GM21447 (cell line): Measurements from ENCODE around the gene TGFB3.
"Not testable (repeated sequence)": the region's sequence is repeated elsewhere in the genome, so short reads cannot be mapped to it uniquely, and the experiment has no call there.

Experiments used
- ATAC-seq: cut with Tn5 transposase; IDR thresholded peaks from one replicate; pipeline ENCODE4 v1.9.1; 2021; ENCODE audit not compliant: unreplicated experiment

The TGFB3 gene

DNA sequence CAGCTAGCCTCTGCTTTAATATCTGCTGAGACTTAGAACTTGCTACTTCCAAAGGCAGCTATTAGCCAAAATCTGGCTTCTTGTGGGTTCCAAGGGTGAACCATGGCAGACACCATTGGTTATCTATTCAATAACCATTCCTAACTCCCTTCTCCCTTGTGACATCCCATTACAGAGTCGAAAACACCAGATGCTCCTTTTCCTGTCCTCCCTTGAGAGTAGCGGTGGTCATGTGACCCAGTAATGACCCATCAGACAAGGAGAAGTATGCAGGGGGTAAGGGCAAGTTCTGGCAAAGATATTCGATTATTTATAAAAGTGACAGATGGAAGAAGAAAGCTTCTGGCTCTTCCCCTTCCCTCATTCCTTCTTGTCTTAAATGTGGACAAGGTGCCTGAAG lies 20.1 kb downstream of the TGFB3 start:
- ATAC-seq = no peak

- ATAC-seq = peak; percentile 88
Measured at GRCh38 chr14:75960231-75960630, 21.6 kb downstream of the TGFB3 start.

DNA sequence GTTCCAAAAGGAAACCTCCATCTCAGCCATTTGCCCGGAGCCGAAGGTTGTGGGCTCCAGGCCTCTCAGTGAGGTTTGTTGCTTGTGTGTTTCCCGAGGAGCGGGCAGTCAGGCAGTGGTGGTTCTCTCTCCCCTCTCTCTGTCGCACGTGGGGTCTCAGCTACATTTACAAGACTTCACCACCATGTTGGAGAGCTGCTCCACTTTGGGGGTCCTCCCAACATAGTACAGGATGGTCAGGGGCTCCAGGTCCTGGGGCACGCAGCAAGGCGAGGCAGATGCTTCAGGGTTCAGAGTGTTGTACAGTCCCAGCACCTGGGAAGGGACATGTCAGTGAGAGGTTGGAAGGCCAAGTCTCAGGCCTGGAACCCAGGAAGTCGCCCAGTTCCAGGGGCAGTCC lies 22.8 kb downstream of the TGFB3 start:
- no peak for ATAC-seq

DNA sequence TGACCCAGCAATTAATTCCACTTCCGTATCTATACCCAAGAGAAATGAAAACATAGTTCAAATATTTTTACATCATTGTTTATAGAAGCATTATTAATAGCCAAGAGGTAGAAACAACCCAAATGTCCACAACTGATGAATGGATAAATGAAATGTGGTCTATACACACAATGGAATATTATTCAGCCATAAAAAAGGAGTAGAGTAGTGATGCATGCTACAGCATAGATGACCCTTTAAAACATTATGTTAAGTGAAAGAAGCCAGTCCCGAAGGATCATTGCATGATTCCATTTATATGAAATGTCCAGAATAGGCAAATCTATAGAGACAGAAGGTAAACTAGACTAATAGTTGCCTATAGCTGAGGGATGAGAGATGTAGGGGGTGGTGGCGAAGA lies 29.3 kb downstream of the TGFB3 start:
- no peak for ATAC-seq

GRCh38 chr14:75946785-75947184 lies 35.0 kb downstream of the TGFB3 start:
- no peak for ATAC-seq

DNA sequence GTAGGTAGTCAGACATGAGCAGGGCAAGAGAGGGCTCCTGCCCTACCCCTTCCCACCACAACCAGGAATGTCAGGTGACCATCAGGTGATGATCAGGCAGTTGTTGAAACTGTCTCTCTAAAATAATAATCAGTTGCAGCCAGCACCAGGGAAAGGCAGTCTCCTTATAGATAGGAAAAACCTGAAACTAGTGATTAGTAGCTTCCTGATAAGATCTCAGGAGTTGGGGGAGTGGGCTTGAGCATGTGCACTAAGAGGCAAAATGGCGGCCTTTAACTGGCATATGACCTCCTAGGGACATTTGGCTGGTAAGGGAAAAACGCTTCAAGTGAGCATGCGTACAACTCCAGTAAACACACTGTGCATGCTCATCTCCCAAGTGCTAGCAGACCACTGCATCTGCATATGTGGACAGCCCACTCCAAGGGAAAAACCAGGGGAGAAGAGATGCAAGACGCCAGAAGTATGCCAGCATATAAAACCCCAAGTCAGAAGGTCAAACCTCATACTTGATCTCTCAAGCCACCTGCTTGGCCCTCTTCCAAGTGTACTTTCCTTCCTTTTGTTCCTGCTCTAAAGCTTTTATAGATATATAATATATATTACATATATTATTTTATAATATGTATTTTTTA lies 37.1 kb downstream of the TGFB3 start:
- ATAC-seq = no peak

DNA sequence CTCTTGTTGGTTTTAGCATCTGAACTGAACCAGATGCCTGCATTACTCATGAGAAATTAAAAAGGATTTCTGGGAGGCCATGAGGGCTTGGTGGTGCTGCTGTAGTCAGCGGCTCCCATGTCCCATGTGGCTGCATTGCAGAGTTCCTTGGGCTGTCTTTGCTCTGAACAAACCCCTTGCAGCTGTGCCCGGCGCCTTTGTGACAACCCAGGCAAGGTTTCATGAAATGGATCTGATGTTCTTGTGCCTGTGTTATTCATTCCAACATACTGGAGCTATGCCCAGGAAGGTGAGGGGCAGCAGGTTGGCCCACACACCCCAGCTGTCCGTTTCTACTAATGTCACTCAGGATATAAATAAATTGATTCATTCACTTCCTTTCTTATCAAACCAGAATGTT lies 40.8 kb downstream of the TGFB3 start:
- no peak for ATAC-seq

DNA sequence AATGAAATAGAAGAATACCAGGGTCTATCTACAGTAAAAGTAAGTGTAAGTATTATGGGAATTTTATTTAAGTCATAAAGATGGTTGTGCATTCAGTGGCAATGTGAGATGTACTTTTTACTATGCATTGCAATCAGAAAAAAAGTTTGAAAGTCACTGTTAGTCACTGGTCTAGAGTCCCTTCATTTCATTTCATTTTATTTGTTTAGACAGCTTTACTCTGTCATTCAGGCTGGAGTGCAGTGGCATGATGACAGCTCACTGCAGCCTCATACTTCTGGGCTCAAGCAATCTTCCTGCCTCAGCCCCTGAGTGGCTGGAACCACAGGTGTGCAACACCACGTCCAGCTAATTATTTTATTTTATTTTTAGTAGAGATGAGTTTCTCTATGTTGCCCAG lies 42.6 kb downstream of the TGFB3 start:
- ATAC-seq = no peak

GRCh38 chr14:75934998-75935628 lies 46.7 kb downstream of the TGFB3 start:
- ATAC-seq = no peak

GRCh38 chr14:75933712-75934296 lies 48.0 kb downstream of the TGFB3 start:
- ATAC-seq = no peak

- no peak for ATAC-seq
Measured at GRCh38 chr14:75928690-75929181, 53.1 kb downstream of the TGFB3 start.

- ATAC-seq = no peak
Measured at GRCh38 chr14:75927564-75928087, 54.2 kb downstream of the TGFB3 start.

DNA sequence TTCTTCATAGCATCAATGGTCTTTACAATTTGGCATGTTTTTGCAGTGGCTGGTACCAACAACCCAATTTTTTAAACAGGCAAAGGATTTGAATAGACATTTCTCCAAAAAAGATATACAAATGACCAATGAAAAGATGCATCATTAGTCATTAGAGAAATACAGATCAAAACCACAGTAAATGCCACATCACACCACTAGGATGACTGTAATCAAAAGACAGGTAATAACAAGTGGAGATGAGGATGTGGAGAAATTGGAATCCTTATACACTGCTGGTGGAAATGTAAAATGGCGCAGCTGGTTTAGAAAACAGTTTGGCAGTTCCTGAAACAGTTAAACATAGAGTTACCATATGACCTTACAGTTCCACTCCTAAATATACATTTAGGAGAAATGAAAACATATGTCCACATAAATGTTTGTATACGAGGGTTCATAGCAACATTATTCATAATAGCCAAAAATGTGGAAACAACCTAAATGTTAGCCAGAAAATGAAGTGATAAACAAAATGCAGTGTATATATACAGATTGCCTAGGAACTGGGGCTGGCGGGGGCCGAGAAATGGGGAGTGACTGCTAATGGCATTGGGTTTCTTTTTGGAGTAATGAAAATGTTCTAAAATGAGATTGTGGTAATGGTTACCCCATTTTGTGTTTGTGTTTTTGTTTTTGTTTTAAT lies 55.2 kb downstream of the TGFB3 start:
- ATAC-seq = no peak

DNA sequence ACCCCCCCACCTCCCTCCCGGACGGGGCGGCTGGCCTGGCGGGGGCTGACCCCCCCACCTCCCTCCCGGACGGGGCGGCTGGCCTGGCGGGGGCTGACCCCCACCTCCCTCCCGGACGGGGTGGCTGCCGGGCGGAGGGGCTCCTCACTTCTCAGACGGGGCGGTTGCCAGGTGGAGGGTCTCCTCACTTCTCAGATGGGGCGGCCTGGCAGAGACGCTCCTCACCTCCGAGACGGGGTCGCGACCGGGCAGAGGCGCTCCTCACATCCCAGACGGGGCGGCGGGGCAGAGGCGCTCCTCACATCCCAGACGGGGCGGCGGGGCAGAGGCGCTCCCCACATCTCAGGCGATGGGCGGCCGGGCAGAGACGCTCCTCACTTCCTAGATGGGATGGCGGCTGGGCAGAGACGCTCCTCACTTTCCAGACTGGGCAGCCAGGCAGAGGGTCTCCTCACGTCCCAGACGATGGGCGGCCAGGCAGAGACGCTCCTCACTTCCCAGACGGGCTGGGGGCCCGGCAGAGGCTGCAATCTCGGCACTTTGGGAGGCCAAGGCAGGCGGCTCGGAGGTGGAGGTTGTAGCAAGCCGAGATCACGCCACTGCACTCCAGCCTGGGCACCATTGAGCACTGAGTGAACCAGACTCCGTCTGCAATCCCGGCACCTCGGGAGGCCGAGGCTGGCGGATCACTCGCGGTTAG lies 56.5 kb downstream of the TGFB3 start:
- not testable (repeated sequence) for ATAC-seq

- not testable (repeated sequence) for ATAC-seq
Measured at GRCh38 chr14:75920421-75920820, 61.4 kb downstream of the TGFB3 start.

DNA sequence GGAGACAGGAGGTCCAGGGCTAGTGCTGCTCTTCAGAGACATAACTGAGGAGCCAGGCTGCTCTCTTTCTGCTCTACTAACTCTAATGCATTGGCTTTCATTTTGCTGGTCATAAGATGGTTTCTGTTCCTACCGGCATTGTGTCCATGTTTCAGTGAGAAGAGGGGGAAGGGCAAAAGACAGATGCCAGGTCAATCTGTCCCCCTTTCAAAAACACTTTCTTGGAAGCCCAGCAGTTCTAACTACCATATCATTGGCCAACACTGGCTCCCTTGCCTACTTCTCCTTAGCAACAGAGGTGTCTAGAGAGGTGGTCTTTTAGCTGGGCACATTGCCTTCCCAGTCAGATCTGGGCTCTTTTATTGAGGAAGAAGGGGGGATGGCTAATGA lies 63.9 kb downstream of the TGFB3 start:
- ATAC-seq = no peak

DNA sequence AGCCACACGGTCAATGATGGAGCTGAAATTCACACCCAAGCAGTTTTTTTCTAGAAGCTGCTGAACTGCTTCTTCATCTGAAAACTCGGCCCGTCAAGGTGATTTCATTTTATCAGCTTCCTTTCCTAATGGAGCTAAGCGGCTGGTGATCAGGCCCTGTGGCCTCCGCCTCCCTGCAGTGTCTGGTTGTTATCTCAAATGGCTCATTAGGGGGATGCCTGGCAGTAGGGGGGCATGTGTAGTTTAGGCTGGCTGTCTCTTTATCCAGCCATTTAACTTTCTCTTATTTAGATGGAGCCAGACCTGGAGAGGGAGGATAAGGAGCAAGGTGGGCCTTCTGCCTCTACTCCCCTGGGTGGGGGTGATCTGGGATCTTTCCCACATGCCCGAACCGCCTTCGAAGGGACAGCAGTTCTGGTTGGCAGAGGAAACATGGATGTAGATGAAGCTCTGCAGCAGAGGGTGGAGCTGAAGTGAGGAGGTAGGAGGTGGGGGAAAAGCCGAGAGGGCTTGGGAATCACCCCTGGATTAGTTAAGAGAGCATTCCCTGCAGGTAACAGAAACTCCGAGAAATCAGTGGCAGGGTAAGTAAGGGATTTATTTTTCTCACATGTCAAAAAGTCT lies 64.4 kb downstream of the TGFB3 start:
- ATAC-seq = no peak

GRCh38 chr14:75915045-75915444 lies 66.8 kb downstream of the TGFB3 start:
- ATAC-seq = no peak

- ATAC-seq = no peak
Measured at GRCh38 chr14:75913183-75913582, 68.6 kb downstream of the TGFB3 start.

DNA sequence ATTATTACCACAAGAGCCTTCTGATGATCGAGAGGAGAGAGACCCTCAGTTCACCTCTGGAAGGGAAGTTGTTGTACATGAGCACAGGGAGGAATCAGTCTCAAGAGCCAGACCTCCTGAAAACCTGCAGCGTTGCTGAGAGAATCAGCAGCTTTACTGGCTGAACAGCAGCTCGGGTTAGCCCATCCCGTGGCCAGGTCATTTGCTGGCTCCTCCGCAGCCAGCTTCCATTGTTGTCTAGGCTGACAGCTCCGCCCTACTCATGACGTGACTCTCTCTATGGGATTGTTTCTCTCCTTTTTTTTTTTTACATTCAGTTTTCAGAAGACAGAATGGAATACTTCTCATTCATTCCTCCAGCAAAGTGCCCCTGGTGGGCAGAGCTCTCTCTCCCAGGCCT lies 69.9 kb downstream of the TGFB3 start:
- ATAC-seq = no peak

DNA sequence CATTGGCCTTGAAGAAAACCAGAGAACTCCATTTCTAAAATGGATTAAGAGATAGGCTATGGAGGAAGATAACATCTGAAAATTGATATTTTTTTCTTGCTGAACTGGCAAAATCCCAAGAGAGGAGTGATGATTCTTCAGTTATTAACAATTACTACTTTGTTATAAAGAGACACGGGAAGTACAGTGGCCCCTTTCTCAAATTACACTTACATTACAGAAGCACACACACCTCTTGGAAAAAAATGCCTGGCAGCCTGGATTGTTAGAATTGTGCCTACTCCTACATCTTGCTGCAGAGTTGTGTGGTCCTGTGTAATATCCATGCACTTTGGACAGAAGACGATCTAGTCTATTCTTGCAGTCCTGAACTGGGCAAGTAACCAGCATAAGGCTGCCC lies 71.7 kb downstream of the TGFB3 start:
- no peak for ATAC-seq
